Activated CD8-positive, alpha-beta memory T cell treated with anti-CD3 and anti-CD28 coated beads, Interleukin-2, amount 50 U/mL, for 24 hours (primary cell): ENCODE results near the gene KLK13.
A peak's percentile ranks its signal among the peaks of the same experiment; 100 is the strongest.

Experiments used
- DNase-seq: peaks from one replicate; pipeline ENCODE4 v3.0.0-alpha.2; 2020; ENCODE audit errors: extremely low read depth

The KLK13 gene

DNA sequence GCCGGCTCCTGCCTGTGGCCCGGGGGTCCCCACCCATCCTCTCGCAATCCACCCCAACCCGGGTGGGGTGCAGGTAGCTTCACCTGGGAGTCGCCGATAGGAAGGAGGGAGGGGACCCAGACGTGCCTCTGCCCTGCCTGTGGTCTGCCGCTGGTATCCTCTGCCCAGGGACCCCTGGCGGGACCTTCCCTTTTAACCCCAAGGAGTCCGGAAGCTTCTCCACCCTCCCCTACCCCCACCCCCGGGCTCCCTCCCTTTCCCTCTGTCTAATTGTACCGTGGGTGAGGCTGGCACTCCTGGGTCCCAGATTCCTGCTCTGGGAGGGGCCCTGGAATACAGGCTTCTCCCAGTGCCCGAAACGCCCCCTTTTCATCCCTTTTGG lies 45.4 kb downstream of the KLK13 start, which contains the start of gene KLK10:
Gene KLK10 (minus strand): TSS at position 166 of the 382 bp plus-strand sequence. CDS start 579 bp downstream, outside the sequence.
- DNase-seq: no peak

DNA sequence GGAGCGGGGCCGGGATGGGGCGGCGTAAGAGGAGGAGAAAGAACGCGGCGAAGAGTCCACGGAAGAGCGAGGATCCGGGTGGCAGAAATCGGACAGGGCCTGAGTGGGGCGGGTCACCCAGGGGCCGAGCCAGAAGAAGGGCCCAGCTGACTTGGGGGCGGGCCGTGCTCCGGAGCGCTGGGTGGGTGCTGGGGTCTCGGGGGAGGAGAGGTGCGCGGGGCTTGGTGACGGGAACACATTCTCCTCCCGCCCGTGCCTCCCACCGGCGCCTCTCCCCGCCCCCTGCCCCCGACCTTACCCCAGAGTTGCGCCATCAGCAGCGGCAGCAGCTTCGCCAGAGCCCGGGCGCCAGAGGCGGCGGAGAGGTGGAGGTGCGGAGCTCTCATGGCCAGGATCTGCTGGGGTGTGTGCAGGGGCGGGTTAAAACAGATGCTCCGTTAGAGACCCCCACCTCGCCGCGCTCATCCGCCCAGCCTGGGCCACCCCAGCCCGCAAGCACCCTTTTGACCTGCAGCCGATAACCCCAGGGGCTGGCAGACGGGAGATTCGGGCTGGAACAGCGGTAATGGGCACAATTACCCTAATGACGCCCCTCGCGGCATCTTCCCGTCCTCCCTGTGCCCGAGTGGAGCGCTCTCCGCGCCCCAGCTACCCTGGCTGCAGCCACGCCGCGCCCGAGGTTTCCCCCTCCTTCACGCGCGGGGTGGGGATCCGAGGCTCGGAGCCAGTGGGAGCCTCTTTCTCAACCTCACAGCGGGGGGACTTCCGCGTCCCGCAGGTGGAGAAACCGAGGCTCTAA lies 45.9 kb downstream of the KLK13 start:
- DNase-seq: no peak

DNA sequence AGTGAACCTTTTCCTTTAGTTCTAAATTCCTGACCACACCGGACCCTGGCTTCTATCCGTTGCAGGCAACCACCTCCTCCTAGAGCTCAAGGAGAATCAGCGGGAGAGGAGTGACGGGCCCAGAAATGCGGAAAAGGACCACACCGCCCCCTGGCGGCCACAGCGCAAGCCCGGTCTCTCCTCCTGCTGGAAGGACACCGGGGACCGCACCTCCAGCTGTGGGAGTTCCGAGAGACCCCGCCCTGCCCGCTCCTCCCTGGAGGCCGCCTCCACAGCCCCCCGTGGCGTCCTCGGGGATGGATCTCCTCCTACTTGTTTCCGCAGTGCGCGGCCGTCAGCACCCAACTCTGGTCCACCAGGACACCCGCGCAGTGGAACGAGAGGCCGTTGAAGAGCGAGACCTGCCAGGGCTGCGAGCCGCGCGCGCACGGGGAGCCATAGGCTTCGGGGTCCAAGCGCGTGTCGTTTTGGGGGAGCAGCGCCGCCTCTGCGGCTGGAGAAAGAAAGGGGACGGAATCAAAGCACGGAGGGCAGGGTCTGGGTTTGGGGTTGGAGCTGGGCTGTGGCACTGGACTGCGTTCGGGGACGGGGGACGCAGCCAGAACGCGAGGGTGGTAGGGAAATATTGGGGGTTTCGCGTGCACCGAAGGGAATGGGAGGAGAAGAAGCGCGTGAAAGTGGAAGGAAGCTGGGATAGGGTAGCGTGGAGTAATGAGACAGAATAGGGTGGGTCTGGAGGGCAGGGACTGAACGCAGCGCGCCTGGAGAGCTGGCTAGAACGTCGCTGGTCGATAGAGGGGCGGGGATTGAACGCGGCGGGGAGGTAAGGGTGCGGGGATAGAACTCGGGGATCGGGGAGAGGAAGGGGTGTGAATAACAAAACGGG lies 47.9 kb downstream of the KLK13 start:
- peak; percentile 5 for DNase-seq

DNA sequence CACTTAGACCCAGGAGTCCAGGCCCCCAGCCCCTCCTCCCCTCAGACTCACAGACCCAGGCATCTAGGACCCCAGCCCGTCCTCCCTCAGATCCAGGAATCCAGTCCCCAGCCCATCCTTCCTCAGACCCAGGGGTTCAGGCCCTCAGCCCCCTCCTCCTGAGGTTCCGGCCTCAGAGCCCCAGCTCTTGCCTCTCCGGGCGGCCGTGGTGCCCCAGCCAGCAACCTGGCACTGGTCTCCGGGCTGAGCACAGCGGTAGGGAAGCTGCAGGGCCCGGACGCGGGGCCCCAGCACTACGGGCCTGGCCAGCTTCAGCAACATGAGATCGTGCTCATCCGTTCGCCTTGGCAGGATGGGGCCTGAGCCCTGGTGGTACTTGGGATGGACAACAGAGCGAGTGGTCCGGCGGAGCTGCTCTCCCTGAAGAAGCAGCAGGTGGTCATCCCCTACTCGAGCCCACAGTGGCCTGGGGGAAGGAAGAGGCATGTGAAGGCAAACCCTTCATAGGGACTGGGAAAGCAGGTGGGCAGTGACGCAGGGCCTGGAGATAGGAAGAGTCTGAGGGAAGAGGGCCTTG lies 49.1 kb downstream of the KLK13 start:
- no peak for DNase-seq

DNA sequence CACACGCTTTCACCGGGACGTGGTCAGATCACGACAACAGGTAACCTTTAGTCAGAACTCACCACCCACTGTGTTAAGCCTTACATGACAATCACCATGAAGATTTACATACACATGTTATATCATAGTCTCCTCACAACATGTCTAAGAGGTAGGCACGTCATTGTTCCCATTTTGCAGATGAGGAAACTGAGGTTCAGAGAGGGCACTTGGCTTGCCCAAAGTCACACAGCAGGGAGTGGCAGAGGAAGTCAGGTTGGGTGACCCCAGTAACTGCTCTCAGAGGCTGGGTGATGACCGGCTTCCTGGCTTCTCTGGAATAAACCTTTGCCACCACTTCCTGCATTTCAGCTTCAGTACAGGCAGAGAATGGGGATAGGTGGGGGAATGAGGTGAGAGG lies 50.6 kb downstream of the KLK13 start:
- no peak for DNase-seq

DNA sequence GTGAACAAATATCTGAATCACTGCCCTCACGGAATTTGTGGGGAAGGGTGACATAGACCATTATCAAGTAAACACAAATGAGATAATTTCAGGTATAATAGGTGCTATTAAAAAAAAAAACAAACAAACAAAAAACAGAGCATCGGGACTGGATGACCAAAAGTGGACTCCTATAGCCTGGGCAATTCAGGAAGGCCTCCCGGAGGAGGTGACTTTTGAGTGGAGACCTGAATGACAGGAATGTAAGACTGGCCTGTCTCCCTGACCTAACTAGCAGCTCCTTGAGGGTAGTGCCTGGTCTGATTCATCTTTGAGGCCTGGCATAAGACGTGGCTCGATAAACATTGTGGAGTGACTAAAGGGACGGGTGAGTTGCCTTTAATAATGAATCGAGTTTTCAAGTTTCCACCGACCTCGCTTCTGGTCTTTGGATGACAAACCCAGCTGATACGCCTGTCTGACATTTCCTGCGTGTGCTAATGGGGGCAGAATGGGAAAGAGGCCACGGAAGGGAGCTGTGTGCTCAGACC lies 52.2 kb downstream of the KLK13 start:
- DNase-seq: no peak

DNA sequence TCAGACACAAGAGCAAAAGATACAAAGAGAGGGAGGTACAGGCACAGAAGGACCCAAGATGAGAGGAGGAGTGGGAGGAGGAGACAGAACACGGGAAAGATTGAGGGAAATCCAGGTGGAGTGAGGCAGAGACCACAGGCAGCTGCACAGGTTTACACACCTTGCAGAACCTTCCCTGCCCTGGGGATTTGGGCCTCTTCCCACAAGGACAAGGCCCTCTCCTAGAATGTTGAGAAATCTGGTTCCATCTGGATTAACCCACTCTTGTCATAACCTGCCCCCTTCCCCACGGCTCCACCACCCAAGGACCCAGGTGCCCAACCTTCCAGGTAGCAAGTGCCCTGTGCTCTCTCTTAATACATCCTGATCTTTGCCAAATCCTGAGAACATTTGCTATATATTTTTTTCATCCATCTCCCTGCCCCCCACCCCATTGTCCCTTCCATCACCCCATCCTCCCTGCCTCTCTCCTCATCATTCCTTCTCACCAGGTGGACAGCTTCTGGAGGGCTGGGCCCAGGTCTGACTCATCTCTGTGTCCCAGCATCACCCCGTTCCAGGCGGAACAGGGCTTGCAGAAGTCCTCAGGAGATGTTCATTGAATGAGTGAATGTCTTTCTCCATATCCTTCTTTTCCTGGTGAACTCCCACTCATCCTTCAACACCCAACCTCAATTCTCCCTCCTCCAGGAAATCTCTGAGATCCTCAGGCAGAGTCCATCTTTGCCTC lies 54.7 kb downstream of the KLK13 start:
- no peak for DNase-seq

DNA sequence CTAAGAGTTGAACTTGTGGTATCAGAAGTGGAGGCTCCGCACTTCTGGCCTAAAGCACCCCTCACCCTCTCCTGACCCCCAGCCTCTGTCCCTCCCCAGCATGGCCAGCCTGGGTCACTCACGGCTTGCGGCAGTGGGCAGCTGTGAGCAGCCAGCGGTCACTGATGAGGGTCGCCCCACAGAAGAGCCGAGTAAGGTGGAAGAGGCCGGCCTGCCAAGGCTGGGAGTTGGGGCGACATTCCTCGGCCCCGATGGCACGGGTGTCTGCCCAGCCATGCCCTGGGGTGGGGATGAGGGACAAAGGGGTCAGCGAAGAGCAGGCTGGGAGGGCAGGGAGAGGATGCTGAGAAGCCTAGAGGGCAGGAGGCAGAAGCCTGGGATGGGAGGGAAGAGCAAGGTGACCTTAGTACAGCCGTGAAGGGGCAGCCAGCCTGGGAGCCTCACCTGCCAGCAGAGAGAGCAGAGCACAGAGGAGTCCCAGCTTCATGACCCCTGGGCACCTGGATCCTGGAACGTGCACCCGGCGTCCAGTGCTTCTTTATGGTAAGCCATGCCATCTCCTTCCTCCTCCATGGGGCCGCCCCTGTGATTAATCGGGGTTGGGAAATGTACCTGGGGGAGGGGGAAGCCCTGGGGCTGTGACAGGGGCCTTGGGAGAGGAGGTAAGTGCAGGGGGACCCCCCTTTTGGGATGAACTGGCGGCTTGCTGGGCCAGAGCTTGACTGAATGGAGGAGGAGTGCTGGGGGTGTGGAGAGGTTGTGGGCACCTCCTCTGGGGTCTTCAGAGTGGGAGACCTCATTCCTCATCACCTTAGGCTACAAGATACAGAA lies 55.6 kb downstream of the KLK13 start:
- no peak for DNase-seq

DNA sequence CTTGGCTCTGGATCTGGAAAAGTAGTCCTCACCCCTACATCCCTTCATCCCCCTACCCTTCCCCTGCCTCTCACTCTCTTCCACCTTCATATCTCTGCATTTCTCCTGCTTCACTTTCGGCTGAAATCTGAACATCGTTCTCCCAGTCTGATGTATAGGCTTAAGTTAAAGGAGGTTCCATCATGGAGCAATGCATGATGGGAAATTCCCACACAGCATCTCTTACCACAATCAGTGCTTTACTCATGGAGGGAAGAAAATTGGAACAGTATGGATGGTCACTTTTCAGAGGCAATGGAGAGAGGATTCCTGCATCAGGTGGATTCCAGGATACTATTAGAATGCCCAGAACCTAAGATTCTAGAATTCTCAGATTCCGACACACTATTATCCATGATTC lies 57.4 kb downstream of the KLK13 start:
- no peak for DNase-seq

DNA sequence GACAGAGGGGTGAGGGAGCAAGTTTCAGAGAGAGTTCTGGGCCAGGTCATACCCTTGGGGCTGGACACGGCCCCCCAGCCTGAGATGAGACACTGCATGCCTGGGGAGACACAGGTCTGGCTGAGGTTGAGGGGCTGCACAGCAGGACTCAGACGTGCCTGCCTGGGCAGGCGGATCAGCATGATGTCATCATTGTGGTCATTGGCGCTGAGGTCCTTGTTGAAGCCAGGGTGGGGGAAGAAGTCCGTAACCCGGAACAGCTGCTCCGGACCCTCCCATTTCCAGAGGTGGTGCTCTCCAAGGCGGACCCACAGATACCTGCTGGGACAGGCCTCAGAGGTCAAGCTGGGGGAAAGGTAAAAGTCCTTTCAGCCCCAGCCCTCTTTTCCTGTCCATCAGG lies 58.5 kb downstream of the KLK13 start:
- DNase-seq: no peak
